Ureter (tissue), 1 donor: Measurements from ENCODE around the gene MRPS11. TPM values are rescaled to one million over a fixed set of nuclear protein-coding genes. Genes with fewer than 3 reads are reported as not detected.
"Not testable (repeated sequence)": the region's sequence is repeated elsewhere in the genome, so short reads cannot be mapped to it uniquely, and the experiment has no call there.

Source experiments
- DNase-seq: peaks from one replicate; pipeline ENCODE4 v3.0.0-alpha.2; 2020; ENCODE audit warnings: low spot score
- total RNA-seq: library from RNA; stranded (reverse); gene quantifications from one replicate; pipeline ENCODE4 v1.2.4, GENCODE V29; 2023
- donor health status: DM: yes; HTN: yes; CAD: no.

MRPS11 gene
- total RNA-seq, 1 donor from 2014 or later: 46.9 TPM

DNA sequence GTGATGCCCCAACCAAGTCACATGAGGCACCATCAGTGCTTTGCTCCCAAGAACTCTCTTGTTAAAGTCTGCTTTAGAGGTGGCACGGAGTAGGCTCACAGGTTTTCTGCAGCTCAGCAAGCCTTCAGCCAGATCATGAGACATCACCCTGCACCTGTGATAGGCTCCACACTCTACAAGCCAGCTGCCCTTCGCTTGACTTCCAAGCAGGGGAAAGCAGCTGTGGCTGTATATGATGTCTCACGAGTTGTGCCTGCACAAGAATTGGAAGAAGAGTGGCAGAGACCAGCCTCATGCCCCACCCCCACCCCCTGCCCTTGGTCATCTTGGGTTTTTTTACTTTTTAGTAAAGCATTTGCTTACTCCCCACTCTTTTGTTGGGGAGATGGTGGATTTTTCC lies 22.5 kb downstream of the MRPS11 start:
- DNase-seq: no peak

DNA sequence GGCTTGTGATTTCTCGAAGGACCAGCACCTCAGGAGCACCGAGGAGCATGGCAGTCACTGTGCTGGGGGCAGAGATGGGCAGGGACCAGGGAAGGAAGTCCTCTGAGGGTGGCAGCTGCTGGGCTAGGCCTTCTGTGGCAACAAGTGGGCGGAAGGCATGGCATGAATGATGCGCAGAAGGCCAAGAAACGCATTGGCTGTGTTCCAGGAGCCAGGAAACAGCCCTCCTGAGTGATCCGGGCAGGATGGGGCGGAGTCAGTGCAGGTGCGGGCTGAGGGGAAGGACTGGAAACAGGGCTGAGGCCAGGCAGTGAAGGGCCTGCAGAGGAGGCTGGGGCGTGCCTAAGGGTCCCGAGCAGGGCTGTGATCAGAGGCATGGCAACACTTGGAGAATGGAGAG lies 23.6 kb downstream of the MRPS11 start:
- DNase-seq: no peak

- no peak for DNase-seq
Observed at GRCh38 chr15:88493844-88494243, 26.3 kb downstream of the MRPS11 start.

- no peak for DNase-seq
Observed at GRCh38 chr15:88497109-88497765, 29.7 kb downstream of the MRPS11 start.

GRCh38 chr15:88498996-88499395 lies 31.5 kb downstream of the MRPS11 start:
- DNase-seq: no peak

DNA sequence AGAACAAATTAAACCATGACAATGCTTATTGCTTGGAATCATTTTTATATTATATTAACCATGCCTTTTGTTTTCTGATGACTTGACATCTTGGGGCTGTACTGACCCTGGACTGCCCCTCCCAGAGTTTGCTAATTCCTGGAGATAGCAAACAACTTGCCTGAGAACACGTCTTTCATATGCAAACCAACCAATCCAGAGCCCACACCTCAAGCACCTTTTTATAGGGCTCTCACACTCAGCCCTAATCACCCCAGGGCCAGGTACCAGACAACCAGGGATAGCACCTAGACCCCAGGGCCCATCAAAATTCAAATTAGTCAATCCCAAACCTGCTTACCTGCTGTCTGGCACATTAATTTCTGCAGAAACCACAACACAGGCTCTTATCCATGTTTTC lies 36.9 kb downstream of the MRPS11 start:
- DNase-seq: no peak

DNA sequence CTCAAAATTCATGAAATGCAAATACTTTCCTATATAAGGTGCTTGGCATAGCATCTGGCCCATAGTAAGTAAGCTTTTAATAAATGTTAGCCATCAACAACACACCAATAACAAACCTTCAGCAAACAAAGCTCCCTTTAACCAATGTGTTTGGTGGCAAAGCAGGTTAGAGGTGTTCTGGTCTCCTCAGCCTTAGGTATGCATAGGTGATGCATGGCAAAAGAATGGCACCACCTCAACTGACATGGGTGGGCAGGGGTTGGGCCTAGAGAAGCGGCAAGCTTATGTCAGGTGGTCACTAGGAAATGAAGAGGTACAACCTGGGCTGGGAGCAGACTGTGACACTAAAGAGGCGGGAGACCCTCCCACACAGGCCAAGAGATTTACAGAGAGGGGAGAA lies 38.2 kb downstream of the MRPS11 start:
- DNase-seq: no peak

DNA sequence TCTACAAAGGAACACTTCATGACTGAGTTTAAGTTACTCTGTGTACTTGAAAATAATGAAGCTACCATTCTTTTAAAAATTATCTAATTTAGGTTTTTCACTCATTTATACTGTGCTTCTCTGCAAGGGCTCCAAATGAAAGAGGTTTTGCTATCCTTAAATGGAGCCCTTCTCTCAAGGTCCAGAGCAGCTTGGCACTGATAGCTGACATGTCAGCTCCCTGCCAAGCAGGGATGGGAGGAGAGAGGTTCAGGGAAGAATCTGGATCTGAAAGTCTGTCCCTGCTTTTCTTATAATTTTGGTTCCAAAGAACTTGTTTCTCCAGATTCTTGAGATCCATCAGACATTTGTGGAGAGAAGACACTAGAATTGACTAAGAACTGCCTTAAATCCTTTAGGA lies 39.1 kb downstream of the MRPS11 start:
- DNase-seq: no peak

DNA sequence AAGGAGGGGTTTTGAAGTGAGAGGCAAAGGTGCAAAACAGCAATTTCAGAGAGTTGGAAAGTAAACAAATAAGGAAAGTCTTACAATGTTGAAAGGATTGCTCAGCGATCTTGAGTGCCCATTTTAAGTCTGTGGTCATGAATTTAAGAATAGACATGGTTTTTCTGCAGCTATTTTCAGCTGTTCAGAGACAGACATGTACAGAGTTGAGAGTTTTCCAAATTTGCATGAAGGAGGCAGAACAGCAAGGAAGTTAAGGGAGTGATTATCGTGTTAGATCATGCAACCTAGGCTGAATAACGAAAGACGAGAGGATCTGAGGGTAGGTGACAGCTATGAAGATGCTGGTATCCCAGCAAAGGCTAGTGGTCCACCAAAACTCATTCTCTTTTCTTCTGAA lies 41.8 kb downstream of the MRPS11 start:
- no peak for DNase-seq

GRCh38 chr15:88509964-88510363 lies 42.5 kb downstream of the MRPS11 start:
- no peak for DNase-seq

- DNase-seq: no peak
Observed at GRCh38 chr15:88511161-88511560, 43.7 kb downstream of the MRPS11 start.

DNA sequence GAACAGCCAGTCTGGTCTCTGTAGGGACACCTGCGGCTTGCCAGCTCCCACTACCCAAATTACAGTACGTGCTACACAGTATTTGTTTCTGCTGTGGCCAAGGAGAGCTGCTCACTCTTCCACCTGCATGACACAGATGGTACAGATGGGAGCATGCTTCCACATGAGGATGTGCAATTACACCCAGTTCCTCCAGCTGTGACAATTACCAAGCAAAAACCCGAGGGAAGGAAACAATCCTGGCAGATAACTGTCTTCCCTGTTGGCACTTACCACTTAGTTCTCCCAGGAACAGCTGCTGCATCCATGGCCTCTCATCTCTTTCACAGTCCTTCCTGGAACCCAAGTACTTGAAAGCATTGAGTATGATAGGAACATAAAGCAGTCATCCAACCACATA lies 44.6 kb downstream of the MRPS11 start:
- no peak for DNase-seq

DNA sequence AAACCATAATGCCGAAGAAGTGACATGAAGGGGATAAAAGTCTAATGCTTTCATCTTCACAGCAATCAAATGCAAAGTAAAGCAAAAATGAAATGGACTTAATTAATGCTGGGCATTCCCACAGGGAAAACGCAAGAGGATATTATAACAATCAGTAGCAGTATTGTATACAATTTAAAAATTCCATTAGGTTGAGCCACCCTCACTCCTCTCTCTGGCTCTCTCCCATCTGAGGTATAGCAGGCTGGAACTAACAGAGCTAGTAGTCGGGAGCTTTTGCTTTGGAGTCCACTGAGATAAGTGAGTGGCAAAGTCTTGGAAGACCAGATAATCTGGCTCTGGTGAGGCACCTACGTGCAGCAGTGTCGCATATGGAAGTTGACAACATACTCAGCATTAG lies 45.1 kb downstream of the MRPS11 start:
- DNase-seq: no peak

DNA sequence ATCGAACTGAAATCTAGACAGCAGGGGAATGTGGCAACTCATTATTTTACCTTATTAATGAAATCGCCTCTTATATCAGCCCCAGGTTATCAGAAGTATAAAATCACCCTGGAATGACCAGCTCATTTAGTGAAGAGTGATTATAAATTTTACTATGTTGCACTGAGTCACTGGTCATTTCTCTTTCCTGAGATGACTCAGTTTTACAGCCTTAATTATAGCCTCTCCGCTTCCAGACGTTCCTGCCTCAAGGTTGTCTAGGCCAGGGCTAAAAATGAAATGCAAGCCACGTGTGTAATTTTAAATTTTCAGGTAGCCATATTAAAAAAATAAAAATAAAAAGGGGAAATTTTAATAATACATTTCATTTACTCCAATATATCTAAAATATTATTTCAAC lies 45.7 kb downstream of the MRPS11 start:
- no peak for DNase-seq

DNA sequence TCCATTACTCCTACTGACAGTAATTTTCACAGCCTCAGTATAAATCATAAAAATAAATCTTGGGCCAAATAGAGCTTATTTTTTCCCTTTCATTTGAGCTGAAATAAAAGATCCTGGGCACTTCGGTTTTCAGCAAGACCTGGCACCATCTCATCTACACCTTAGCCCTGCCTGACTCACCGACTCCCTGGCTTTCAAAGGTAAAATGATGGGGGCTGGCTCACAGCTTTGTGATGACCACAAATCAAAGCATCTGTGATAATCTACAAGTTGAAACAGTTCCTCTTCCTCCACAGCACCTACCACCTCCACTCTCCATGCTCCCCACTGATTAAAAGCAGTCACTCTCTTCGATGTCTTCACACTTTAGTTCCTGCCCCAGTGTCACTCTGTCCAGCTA lies 51.4 kb downstream of the MRPS11 start:
- DNase-seq: no peak

DNA sequence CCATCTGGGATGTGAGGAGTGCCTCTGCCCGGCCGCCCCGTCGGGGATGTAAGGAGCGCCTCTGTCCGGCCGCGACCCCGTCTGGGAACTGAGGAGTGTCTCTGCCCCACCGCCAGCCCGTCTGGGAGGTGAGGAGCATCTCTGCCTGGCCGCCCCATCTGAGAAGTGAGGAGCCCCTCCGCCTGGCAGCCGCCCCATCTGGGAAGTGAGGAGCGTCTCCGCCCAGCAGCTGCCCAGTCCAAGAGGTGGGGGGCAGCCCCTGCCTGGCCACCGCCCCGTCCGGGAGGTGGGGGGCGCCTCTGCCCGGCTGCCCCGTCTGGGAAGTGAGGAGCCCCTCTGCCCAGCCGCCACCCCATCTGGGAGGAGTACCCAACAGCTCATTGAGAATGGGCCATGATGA lies 56.6 kb downstream of the MRPS11 start:
- not testable (repeated sequence) for DNase-seq

DNA sequence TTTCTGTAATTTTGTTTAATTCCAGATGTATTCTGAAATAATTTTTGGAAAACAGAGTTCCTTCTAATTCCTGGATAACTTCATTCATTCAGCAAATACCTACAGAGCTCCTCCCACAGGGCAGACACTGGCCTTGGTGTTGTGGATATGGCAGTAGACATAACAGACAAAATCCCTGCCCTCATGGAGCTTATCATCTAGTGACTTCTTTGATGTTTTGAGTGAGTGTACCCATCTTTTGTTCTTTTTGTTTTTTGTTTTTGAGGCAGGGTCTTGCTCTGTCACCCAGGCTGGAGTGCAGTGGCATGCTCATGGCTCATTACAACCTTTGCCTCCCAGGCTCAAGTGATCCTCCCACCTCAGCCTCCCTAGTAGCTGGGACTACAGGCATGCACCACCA lies 57.9 kb downstream of the MRPS11 start:
- no peak for DNase-seq

GRCh38 chr15:88526247-88526879 lies 58.9 kb downstream of the MRPS11 start:
- DNase-seq: no peak

GRCh38 chr15:88529021-88529630 lies 61.6 kb downstream of the MRPS11 start:
- DNase-seq: no peak
